NCI-H2107 (cell line): ENCODE measurements around the gene BRMS1L.
"Not testable (repeated sequence)": the region's sequence is repeated elsewhere in the genome, so short reads cannot be mapped to it uniquely, and the experiment has no call there.

ENCODE experiments used
- DNase-seq: peaks from one replicate; lab custom pipeline; 2025; lab: John Stamatoyannopoulos, UW

The BRMS1L gene

DNA sequence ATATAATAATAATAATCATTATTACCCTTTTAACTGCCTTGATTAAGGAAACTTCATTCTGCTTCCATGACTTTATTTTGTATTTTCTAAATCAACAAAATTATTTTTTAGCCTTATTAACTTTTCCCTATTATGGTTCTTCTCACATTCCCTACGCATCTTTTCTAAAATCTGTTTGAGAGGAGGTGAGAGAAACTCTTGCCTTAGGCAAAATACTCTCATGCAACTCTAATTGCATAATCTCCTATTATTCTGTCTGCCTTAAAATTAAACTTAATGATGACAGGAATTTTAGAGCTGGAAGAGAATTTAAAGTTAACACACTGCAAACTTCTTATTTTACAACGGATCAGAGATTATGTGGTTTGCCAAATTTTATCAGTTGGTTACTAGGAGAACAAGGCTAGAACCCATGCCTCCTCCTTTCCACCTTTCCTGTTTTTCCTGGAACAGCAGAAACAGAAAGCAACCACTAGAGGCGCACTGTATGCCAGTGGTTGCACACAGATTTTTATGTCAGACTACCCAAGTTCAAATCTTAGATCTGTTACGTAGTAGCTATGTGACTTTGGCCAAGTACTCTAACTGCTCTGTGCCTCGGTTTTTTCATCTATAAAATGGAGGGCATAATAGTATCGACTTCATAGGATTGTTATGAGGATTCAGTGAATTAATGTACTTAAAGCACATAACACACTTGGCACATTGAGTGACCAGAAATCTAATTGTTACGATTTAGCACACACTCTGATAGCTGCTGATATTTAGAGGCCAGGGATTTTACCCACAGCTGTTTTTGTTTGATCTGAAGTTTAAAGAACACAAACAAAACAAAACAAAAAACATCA lies 4.3 kb upstream of the BRMS1L start:
- DNase-seq = no peak

- no peak for DNase-seq
Observed at GRCh38 chr14:35822501-35822900, 3.6 kb upstream of the BRMS1L start.

DNA sequence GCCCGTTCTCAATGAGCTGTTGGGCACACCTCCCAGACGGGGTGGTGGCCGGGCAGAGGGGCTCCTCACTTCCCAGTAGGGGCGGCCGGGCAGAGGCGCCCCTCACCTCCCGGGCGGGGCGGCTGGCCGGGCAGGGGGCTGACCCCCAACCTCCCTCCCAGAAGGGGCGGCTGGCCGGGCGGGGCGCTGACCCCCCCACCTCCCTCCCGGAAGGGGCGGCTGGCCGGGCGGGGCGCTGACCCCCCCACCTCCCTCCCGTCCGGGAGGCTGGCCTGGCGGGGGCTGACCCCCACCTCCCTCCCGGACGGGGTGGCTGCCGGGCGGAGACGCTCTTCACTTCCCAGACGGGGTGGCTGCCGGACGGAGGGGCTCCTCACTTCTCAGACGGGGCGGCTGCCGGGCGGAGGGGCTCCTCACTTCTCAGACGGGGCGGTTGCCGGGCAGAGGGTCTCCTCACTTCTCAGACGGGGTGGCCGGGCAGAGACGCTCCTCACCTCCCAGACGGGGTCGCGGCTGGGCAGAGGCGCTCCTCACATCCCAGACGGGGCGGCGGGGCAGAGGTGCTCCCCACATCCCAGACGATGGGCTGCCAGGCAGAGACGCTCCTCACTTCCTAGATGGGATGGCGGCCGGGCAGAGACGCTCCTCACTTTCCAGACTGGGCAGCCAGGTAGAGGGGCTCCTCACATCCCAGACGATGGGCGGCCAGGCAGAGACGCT lies 1.5 kb upstream of the BRMS1L start:
- DNase-seq = not testable (repeated sequence)

- DNase-seq = no peak
Observed at GRCh38 chr14:35825968-35826217, 245 bp upstream of the BRMS1L start.

DNA sequence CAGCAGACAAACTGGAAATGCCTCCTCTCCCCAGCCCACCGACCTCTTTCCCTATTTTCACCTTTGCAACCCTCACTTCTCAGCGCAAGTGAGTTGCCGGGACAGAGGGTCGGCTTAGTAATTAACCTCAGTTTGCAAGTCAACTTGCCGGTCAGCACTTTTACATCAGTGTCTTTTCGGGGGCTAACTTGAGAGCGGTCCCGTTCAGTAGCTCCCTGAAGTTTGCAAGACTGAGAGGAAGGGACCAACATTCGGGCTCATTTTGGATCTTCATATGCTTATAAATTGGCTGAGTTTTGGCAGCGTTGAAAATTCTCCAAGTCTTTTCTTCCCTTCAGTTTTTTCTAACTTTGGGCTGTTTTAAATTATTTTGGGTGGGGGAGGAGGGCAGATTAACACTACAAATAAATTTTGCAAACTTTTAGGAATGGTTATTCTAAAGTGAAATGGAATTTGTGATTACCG lies 846 bp downstream of the BRMS1L start:
- no peak for DNase-seq

GRCh38 chr14:35827678-35828472 lies 1.7 kb downstream of the BRMS1L start:
- DNase-seq = no peak

GRCh38 chr14:35829449-35829848 lies 3.3 kb downstream of the BRMS1L start:
- DNase-seq = no peak

GRCh38 chr14:35835208-35835982 lies 9.3 kb downstream of the BRMS1L start:
- DNase-seq = no peak

DNA sequence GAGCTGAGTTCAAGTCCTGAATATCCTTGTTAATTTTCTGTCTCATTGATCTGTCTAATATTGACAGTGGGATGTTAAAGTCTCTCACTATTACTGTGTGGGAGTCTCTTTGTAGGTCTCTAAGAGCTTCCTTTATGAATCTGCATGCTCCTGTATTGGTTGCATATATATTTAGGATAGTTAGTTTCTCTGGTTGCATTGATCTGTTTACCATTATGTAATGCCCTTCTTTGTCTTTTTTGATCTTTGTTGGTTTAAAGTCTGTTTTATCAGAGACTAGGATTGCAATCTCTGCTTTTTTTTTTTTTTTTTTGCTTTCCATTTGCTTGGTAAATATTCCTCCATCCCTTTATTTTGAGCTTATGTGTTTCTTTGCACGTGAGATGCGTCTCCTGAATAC lies 15.6 kb downstream of the BRMS1L start:
- DNase-seq = not testable (repeated sequence)

DNA sequence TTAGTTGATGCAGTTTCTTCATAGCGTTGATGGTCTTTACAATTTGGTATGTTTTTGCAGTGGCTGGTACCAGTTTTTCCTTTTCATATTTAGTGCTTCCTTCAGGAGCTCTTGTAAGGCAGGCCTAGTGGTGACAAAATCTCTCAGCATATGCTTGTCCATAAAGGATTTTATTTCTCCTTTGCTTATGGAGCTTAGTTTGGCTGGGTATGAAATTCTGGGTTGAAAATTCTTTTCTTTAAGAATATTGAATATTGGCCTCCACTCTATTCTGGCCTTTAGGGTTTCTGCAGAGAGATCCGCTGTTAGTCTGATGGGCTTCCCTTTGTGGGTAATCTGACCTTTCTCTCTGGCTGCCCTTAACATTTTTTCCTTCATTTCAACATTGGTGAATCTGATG lies 16.1 kb downstream of the BRMS1L start:
- DNase-seq = not testable (repeated sequence)

- no peak for DNase-seq
Observed at GRCh38 chr14:35844494-35844893, 18.4 kb downstream of the BRMS1L start.

DNA sequence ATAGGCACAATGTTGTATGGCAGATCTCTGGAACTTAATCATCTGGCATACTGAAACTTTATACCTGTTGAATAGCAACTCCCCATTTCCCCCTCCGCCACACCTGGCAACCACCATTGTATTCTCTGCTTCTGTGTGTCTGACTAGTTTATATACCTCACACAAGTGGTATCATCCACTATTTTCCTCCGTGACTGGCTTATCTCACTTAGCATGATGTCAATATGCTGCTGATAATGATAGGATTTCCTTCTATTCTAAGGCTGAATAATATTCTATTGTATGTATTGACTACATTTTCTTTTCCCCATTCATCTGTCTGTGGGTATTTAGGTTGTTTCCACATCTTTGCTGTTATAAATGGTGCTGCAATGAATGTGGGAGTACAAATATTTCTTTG lies 21.5 kb downstream of the BRMS1L start:
- DNase-seq = no peak

GRCh38 chr14:35849122-35849521 lies 23.0 kb downstream of the BRMS1L start:
- DNase-seq = no peak

DNA sequence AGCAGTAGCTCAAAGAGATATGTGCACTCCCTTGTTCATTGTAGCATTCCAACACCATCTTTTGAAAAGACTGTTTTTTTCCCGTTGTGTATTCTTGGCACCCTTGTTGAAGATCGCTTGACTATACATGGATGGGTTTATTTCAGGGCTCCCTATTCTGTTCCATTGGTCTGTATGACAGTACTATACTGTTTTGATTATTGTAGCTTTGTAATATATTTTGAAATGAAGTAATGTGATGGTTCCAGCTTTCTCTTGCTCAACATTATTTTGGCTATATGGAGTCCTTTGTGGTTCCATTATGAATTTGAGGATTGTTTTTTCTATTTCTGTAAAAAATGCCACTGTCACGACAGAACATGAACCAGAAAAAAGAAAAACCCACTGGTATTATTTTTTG lies 25.7 kb downstream of the BRMS1L start:
- DNase-seq = no peak

DNA sequence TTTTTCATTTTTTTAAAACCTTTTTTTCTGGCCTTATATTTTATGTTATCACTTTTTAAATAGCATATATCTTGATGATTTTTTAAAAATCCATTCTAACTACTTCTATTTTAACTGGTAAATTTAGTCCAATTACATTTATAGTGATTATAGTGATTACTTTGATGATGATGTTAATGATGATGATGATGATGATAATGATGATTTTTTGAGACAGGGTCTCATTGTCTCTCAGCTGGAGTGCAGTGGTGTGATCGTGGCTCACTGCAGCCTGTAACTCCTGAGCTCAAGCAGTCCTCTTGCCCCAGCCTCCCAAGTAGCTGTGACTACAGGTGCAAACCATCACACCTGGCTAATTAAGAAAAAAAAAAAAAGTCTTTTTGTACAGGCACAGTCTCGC lies 27.1 kb downstream of the BRMS1L start:
- DNase-seq = no peak

GRCh38 chr14:35854696-35855270 lies 28.6 kb downstream of the BRMS1L start:
- no peak for DNase-seq

DNA sequence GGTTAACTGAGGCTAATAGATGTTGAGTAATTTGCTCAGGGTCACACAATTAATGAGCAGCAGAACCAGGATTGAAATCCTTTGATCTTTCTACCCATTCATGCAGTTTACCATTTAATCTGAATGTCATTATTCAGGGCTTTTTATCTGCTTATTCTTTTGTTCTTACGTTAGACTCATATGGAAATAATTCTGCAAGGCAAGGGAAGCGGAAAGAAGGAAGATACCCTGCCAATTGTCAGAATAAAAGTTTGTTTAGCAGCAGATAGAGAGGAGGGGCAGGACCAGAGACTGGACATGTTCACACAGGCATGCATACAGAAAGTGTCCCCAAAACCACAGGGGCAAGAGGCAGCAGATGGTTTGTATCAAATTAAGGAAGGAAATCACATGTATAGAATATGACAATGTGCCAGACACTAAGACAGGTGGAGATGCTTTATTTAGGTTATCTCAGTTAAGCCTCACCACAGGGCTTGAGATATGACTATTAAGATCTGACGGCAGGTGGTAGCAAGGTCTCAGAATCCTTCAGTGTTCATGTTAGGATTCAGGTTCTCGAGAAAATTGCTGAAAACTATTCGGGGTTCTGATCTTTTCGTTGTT lies 29.8 kb downstream of the BRMS1L start:
- DNase-seq = no peak

GRCh38 chr14:35858521-35859209 lies 32.5 kb downstream of the BRMS1L start:
- no peak for DNase-seq

GRCh38 chr14:35861204-35861868 lies 35.2 kb downstream of the BRMS1L start:
- DNase-seq = no peak
